ENCODE data around the gene AMBP. TPM values are rescaled to one million over a fixed set of nuclear protein-coding genes. Genes with fewer than 3 reads are reported as not detected.

The AMBP gene
- total RNA-seq, 1 donor from 2014 or later, result not detected

DNA sequence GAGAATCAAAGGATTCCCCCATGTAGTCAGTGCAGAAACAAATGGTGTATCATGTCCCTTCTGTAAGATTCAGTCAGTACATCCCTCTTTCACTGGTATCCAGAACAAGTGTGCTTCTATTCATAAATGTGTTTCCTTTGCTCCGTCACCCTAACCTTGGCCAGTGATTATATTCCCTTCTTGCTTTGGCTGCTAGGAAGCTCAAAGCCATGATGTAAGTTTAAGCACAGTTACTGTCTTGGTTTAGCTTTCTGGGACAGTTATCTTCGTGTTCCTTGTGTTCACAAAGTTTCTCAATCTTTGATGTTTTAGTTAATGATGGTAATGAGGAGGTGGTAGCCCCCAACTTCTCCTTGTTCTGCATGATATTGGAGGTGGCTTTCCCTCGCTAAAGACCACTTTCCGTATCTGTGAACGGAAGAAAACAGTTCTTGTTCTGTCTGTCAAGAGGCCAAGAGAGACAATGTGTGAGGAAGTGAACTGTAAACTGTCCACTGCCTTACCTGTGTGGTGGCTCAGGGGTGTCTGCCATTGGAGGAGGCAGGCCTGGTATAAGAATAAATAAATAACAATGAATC lies 2.2 kb upstream of the AMBP start:
- H3K36me3 Mint-ChIP-seq (ENCODE audit: low read depth), result no peaks in the 10 kb centered on the region
- H3K4me3 Mint-ChIP-seq, result no peak overlapping the region
- no peak for DNase-seq
- peaks cover 2% of the 10 kb centered on the region for H3K4me1 Mint-ChIP-seq
- intact Hi-C loops (cut with micrococcal nuclease), result no loop called here
- no peaks in the 10 kb centered on the region for H3K9me3 Mint-ChIP-seq
- H3K27ac Mint-ChIP-seq, result no peak overlapping the region
- H3K27me3 Mint-ChIP-seq, result peaks cover 3% of the 10 kb centered on the region

DNA sequence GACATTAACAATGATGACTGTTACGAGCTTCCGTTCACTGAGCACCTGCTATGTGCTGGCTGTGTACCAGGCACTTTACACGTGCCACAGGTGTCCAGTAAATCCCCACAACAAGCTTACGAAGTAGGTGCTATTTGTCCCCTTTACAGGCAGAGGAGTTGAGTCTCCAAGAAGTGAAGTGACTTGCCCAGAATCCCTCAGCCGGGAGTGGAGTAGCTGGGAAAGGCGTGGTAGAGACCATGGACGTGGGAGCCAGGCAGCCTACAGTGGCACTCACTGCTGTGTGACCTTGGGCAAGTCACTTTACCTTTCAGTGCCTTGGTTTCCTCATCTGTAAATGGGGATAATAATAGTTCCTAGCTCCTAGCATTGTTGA lies 669 bp upstream of the AMBP start:
- Mint-ChIP-seq H3K4me1 (peaks cover 2% of the 10 kb centered on the region), H3K4me3 (no peak overlapping the region), H3K27ac (no peak overlapping the region), H3K9me3 (no peaks in the 10 kb centered on the region), H3K36me3 (ENCODE audit: low read depth) (no peaks in the 10 kb centered on the region), H3K27me3 (peaks cover 8% of the 10 kb centered on the region)
- intact Hi-C loops (cut with micrococcal nuclease), result no loop called here
- DNase-seq, result no peak

DNA sequence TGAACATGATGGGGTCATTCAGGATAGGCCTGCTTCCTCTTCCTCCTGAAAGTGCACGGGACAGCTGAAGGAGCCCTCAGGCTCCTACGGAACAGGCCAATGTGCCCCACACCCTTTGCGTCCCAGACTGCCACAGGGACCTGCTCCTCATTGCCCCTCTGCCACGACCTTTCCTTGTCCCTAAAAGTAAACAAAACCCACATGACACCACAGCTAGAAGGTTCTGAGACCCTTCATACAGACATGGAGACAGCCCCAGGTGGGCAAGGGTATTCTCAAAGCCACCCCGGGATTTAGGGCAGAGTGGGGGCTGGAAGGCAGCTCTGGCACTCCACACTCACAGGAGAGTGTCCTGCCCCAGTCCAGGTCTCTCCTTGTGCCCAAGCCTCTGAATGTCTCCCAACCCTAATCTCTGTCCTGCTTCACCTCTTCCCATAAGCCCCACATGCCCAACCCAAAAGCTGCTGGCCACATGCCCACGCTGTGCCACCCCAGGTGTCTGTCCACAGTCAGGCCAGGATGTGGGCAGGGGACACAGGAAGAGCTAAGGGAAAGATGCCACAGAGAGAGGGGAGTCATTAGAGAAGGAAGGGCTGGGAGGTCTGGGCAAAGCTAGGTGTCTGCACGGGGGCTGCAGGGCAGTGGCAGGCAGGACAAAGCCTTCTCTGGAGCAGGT lies 800 bp downstream of the AMBP start:
- no peaks in the 10 kb centered on the region for H3K4me1 Mint-ChIP-seq
- H3K36me3 Mint-ChIP-seq (ENCODE audit: low read depth), result no peaks in the 10 kb centered on the region
- H3K27me3 Mint-ChIP-seq, result peaks cover 5% of the 10 kb centered on the region
- H3K4me3 Mint-ChIP-seq, result no peak overlapping the region
- no peak overlapping the region for H3K27ac Mint-ChIP-seq
- H3K9me3 Mint-ChIP-seq, result no peaks in the 10 kb centered on the region
- DNase-seq, result no peak
- intact Hi-C loops (cut with micrococcal nuclease), result no loop called here

DNA sequence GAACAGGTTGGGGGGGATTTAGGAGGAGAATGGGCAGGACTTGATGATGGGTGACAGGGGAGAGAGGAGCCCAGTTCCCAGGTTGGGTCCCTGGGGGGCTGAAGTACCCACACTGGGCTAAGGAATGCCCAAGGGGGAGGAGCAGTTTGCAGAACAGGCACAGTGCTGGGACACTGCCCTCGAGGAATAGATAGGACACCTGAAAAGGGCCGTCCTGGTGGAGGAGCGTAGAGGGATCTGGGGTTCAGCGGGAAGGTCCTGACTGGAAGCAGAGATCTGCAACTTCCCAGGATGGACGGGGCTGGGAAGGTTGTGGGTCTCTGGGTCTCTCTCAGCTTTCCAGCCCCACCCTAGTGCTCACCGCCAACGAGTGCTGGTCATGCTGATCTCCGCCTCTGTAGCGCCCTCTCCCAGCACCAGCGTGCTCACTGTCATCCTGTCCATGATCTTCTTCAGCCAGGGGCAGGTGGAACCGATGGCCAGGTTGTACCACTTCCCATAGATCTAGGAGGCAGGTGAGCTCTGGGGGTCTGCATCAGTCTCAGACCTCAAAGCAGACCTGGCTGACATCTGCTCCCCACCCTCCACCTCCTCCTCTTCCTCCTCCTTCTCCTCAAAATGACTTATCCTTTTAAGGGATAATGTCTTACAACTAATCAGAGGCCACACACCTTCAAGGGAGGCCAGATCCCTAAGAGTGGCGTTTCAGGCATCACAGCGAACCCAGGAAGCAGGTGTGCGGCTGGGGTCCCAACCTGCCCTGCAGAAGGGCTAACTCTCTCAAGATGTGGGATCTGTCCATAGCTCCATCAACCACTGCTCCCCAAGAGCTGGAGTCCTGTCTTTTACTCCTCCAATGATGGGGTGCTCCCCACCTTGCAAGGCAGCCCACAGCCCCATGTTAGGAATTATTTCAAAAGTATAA lies 1.6 kb downstream of the AMBP start:
- Mint-ChIP-seq H3K27me3 (peaks cover 5% of the 10 kb centered on the region), H3K4me1 (no peaks in the 10 kb centered on the region), H3K36me3 (ENCODE audit: low read depth) (no peaks in the 10 kb centered on the region), H3K4me3 (no peak overlapping the region), H3K9me3 (no peaks in the 10 kb centered on the region), H3K27ac (no peak overlapping the region)
- intact Hi-C loops (cut with micrococcal nuclease), result no loop called here
- no peak for DNase-seq

DNA sequence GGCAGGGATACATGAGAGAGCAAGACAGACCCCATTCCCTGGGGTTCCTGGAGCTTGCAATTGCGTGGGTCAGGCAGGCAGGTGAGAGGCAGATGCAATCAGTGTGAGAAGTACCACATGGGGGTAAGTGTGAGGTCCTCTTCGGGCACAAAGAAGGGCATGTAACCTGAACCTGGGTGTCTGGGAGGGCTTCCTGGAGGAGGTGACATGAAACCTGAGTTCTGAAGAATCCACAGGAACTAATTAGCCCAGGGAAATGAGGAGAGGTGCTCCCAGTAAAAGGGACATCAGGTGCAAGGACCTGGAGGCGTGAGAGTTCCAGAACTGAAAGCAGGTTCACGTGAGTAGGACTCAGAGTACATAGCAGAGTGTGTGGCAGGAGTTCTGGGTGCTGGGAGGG lies 2.5 kb downstream of the AMBP start:
- DNase-seq, result no peak
- Mint-ChIP-seq H3K4me1 (no peaks in the 10 kb centered on the region), H3K27me3 (peaks cover 5% of the 10 kb centered on the region), H3K9me3 (no peaks in the 10 kb centered on the region), H3K27ac (no peak overlapping the region), H3K4me3 (no peak overlapping the region), H3K36me3 (ENCODE audit: low read depth) (no peaks in the 10 kb centered on the region)
- intact Hi-C loops (cut with micrococcal nuclease), result no loop called here

DNA sequence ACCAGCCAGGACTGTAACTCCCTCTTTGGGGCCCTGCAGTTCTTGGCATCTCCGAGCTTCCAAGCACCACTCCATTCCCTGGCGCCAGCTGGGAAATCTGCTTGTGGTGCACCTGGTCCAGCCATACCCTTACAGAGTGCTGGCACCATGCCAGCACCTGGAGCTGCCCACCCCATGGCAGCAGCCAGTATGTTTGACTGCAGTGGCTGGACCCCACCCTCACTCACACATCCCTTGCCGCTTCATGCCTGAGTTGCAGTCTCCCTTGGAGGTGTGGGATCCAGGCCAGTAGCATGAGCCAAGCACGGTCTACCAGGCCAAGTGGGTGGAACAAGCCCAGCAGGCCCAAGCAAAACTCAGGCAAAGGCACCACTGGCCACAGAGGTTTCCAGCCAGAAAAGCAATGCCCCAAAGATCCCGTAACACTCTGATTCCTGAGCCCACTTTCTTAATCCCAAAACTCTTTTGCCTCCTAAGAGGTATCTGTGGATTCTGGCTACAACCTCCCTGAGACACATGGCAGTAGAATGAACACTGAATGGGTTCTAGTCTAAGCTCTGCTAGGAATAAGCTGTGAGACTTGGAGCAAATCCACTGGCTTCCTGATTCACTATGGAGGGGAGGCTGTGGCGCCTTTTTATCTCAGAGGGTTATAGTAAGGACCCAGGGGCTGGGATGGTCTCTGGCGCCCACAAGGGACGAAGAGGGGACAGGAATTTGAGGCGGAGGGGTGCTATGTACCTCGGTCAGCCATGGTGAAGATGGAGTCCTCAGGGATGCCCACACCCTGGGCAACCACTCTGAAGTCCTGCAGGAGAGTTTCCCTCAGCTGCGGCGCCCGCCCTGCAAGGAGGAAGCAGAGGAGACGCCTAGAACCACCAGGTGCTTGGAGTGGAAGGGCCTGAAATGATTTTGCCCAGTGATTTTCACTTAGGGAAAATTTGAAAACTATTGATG lies 5.6 kb downstream of the AMBP start:
- Mint-ChIP-seq H3K27ac (no peak overlapping the region), H3K9me3 (no peaks in the 10 kb centered on the region), H3K4me1 (no peaks in the 10 kb centered on the region), H3K36me3 (ENCODE audit: low read depth) (no peaks in the 10 kb centered on the region), H3K27me3 (peaks cover 5% of the 10 kb centered on the region), H3K4me3 (no peak overlapping the region)
- no peak for DNase-seq
- intact Hi-C loops (cut with micrococcal nuclease), result no loop called here

DNA sequence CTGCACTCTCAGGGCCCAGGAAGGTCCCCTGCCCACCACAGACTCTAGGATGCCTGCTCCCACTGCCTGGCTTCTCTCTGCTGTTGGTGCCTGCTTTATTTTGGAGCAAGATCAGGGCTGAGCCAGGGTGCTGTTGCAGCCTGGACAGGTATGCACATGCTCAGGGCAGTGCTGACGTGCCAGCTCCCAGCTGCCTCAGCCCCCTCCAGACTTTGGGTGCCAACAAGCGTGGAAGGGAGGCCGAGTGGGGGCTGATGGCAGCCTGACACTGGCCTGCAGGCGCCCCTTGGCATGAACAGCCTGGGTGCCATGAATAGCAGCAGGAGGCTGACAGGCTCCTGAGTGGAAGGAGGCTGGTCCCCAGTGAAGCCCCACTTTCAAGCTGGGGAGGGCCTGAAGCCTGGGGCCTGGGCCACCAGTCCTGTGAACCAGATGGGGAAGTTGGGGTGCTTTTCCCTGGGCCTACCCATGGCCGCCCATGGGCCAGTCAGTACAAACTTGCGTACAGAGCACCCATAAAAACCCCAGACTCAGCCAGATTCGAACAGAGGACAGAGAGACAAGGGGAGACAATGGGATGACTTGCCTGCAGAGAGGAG lies 6.8 kb downstream of the AMBP start:
- H3K4me3 Mint-ChIP-seq, result no peak overlapping the region
- no peaks in the 10 kb centered on the region for H3K9me3 Mint-ChIP-seq
- intact Hi-C loops (cut with micrococcal nuclease), result no loop called here
- H3K4me1 Mint-ChIP-seq, result no peaks in the 10 kb centered on the region
- no peak for DNase-seq
- no peaks in the 10 kb centered on the region for H3K36me3 Mint-ChIP-seq (ENCODE audit: low read depth)
- H3K27ac Mint-ChIP-seq, result no peak overlapping the region
- H3K27me3 Mint-ChIP-seq, result peaks cover 7% of the 10 kb centered on the region

DNA sequence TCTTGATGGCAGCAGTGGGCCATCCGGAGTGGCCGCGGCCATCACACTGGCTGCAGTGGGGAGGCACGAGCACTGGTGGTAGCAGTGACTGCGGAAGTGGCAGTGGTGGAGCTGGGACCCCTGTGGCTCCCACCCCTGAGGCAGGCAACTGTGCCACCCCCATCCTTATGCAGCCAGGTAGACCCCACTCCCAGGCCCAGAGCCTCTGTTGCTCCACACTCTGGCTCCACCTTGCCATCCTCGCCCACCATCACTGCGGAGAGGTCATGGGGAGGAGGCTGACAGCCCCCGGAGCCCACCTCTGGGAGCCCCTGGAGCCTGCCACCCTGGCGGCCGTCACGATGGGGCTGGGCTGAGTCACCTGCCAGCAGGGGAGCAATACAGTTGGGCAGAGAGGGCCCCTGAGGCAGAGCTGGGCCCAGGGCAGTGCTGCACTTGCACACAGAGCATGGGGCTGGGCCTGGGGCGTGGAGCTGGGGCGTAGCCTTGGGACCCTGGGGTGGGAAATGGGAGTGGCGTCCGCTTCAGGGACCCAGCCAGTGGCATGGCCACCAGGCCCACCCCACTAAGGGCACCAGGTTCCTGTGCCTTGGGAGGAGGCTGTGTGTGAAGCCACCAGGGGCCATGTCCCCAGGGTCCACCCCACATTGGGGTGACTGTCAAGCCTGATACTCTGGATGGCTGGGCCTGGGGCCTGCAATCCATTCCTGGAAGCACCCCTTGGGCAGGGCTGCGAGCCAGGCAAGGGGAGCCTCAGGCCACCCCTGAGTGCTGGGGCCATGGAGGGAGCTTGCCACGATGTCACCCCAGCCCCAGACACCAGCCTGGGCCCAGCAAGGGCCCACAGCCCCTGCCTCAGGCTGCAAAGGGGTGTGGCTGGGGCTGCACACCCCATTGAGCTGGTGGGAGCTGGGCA lies 7.7 kb downstream of the AMBP start:
- Mint-ChIP-seq H3K27me3 (peaks cover 7% of the 10 kb centered on the region), H3K27ac (no peak overlapping the region), H3K36me3 (ENCODE audit: low read depth) (no peaks in the 10 kb centered on the region), H3K4me1 (no peaks in the 10 kb centered on the region), H3K4me3 (no peak overlapping the region), H3K9me3 (no peaks in the 10 kb centered on the region)
- no peak for DNase-seq
- intact Hi-C loops (cut with micrococcal nuclease), result no loop called here

DNA sequence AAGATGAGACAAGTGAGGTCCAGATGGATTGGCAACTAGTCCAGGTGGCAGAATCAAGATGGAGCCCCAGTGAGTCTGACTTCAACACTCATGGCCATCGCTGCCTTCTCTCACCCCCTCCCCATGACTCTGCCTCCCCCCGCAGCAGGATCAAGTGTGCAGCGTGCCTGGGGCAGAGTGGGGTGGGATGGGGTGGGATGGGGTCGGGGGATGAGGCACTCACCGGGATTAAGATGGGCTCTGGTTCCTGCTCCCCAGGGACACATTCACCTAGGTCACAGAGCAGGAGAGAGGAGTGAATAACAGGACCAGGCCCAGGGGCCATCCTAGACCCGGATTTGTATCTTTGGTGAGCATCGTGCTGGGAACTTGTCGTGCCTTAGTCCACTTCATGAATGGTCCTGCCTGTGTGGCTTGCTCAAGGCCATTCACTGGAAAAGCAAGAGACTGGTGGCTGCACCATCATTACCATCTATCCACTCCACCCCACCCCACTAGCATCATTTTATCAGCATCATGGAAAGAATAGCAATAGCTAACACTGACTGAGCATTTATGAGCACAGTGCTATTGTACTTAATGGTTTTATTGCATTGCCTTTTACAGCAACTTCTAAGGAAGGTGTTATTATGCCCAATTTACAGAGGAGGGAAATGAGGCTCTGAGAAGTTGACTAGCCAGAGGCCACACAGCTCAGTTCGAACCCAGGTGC lies 8.5 kb downstream of the AMBP start:
- Mint-ChIP-seq H3K4me1 (no peaks in the 10 kb centered on the region), H3K27me3 (peaks cover 3% of the 10 kb centered on the region)
- intact Hi-C loops (cut with micrococcal nuclease), result no loop called here

DNA sequence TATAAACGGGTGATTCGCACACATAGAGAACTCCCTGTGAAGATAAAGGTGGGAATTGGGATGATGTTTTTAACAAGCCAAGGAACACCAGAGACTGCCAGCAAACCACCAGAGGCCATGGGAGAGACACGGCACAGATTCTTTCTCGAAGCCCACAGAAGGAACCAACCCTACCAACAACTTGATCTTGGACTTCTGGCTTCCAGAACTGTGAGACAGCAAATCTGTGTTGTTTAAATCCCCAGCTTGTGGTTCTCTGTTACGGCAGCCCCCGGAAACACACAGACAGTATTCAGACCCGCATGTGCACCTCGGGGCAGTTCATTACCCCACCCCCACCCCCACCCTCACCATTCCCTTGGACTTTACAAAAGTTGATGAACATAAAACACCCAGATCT lies 12.8 kb downstream of the AMBP start:
- Mint-ChIP-seq H3K27ac (no peak overlapping the region), H3K9me3 (no peaks in the 10 kb centered on the region), H3K4me1 (no peaks in the 10 kb centered on the region), H3K27me3 (peaks cover 2% of the 10 kb centered on the region), H3K36me3 (ENCODE audit: low read depth) (no peaks in the 10 kb centered on the region), H3K4me3 (no peak overlapping the region)
- no peak for DNase-seq
- intact Hi-C loops (cut with micrococcal nuclease), result no loop called here

More for the DNA sequence above, 8.5 kb downstream of the AMBP start:
- H3K36me3 Mint-ChIP-seq (ENCODE audit: low read depth), result no peaks in the 10 kb centered on the region
- no peaks in the 10 kb centered on the region for H3K9me3 Mint-ChIP-seq
- H3K4me3 Mint-ChIP-seq, result no peak overlapping the region
- no peak for DNase-seq
- no peak overlapping the region for H3K27ac Mint-ChIP-seq

DNA sequence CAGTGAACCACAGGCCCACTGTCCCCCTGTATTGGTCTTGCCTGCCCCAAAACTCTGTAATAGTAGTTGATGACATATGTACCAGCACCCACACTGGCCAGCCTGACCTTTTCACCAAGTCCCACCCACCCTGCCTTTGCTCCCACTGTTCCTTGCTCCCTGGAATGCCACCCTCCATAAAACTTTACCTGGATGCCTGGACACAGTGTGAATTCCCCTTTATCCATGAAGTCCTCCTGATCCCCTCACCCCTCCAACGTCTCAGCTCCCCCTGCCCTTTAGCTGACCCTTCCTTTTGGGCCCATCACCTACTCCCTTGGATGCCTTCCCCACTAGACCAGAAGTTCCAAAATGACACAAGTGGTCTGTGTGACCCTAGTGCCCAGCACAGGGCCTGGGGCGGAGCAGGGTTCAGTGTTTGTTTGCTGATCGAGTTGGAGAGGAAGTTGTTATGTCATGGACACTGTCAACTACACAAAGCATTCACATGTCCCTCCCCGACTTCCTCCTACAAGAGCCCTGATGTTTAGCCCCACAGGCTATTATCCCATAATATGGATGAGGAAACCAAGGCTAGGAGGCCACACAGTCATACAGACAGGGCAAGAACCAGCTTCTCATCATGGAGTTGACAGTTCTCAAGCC lies 16.1 kb downstream of the AMBP start:
- Mint-ChIP-seq H3K36me3 (ENCODE audit: low read depth) (no peaks in the 10 kb centered on the region), H3K4me1 (no peaks in the 10 kb centered on the region), H3K27me3 (peaks cover 2% of the 10 kb centered on the region), H3K4me3 (no peak overlapping the region), H3K27ac (no peak overlapping the region), H3K9me3 (no peaks in the 10 kb centered on the region)
- intact Hi-C loops (cut with micrococcal nuclease), result no loop called here
- DNase-seq, result no peak

DNA sequence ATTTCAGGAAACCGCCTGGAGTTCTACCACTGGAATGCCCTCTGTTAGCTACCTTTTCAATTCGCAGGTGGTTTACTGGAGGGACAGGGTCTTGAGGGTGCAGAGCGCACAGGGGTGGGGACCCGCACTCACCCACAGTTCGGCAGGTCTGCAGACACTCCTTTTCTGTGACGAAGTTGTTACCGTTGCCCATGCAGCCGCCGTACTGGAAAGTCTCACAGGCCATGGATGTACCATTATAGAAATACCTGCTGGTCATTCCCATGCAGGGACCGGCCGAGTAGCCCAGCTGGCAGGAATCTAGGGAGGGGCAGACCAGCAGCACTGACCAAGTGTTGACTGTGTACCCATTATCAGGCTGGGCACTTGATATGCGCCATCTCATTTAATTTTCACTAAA lies 16.8 kb downstream of the AMBP start:
- DNase-seq, result no peak
- H3K9me3 Mint-ChIP-seq, result no peaks in the 10 kb centered on the region
- H3K27ac Mint-ChIP-seq, result no peak overlapping the region

More for the DNA sequence above, 16.8 kb downstream of the AMBP start:
- Mint-ChIP-seq H3K27me3 (no peaks in the 10 kb centered on the region), H3K4me3 (no peak overlapping the region), H3K4me1 (no peaks in the 10 kb centered on the region), H3K36me3 (ENCODE audit: low read depth) (no peaks in the 10 kb centered on the region)
- intact Hi-C loops (cut with micrococcal nuclease), result no loop called here

Measured in activated CD4-positive, alpha-beta T cell treated with anti-CD3 and anti-CD28 coated beads, Interleukin-2, amount 10 ng/mL, durations not matched to agents 24 days and 14 days (primary cell).